GM19395 (cell line): ENCODE results near the gene CFAP410.
"Not testable (repeated sequence)": the region's sequence is repeated elsewhere in the genome, so short reads cannot be mapped to it uniquely, and the experiment has no call there.

Source experiments
- ATAC-seq: cut with Tn5 transposase; IDR thresholded peaks from one replicate; pipeline ENCODE4 v1.9.1; 2021; ENCODE audit warnings: mild to moderate bottlenecking, moderate library complexity; ENCODE audit not compliant: unreplicated experiment

Gene CFAP410

GRCh38 chr21:44319407-44320065, 19.7 kb downstream of the CFAP410 start:
- no peak for ATAC-seq

DNA sequence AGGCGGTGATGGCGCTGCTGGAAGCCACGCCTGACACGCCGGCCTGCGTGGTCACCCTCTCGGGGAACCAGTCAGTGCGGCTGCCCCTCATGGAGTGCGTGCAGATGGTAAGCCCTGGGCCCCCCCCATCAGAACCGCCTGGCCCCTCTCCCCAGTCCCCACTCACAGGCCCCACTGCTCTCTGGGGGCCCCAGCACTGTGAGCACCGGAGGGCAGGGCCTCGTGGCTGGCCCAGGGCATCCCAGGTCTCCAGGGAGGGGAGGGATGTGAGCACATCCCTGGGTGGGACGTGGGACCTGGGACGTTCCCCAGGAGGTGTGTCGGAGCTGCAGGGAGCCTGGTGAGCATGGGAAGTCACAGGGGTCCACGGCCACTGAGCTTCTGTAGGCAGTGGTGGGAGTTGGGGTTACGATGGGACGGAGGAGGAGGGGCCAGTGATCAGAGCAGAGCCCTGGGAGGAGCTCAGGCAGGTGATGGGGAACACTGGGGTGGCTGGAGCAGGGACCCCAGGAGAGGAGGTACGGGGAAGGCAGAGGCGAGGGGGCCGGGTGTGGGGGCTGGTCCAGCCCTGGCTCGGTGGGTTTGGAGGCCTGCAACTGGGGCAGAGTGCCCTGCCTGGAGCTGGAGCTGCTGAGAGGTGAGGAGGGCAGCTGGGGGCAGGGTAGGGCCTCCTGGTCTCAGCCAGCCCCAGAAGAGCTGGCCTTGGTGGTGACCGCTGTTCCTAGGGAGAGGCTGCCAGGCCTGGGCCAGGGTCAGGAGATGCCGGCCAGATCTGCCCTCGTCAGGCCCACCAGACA, 20.5 kb downstream of the CFAP410 start:
- no peak for ATAC-seq

- no peak for ATAC-seq
Observed at GRCh38 chr21:44317871-44318270, 21.3 kb downstream of the CFAP410 start.

- no peak for ATAC-seq
Observed at GRCh38 chr21:44317241-44317782, 21.9 kb downstream of the CFAP410 start.

DNA sequence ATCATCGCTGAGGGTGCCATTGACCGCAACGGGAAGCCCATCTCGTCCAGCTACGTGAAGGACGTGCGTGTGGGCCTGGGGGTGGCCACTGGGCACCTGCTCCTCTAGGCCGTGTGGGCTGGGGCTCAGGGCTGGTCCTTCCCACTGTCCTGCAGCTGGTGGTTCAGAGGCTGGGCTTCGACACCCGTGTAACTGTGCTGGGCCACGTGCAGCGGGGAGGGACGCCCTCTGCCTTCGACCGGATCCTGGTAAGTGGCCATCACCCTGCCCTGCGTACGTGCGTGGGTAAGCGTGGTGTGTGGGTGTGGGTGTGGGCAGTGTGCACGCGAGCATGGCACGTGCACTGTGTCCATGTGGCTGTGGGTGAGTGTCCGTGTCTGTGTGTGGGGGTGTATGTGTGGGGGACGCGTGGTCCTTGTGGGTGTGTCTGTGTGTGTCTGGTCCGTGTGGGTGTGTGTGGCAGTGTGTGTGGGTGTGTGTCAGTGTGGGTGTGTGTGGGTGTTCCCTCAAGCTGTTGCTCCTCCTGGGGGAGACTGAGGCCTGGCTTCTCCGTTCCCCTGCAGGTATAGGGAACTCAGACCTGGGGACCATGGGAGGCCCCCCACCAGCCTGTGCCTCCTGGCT, 22.8 kb downstream of the CFAP410 start:
- no peak for ATAC-seq

DNA sequence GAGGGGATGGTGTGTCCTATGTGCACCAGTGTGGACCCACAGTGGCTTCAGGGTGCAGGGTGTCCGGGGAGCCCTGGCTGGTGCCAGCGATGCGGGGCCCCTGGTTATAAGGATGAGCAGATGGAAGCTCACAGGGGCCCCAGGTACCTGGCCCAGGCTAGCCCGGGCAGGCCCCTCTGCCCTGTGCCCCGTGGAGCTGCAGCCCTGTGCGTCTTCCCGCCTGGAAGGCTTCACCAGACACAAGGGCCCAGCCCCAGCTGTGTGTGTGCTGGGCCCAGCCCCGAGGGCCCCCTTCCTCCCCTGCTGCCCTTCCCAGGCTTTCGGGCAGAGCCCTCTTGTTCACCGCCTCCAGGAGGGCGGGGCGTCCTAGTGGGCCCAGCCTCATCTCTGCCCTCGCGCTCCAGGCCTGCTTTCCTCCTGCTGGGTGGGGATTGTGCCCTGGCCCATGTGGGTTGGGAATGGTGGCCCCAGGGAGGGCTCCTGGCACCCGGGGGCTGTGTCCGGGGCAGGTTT, 23.4 kb downstream of the CFAP410 start:
- ATAC-seq, result no peak

DNA sequence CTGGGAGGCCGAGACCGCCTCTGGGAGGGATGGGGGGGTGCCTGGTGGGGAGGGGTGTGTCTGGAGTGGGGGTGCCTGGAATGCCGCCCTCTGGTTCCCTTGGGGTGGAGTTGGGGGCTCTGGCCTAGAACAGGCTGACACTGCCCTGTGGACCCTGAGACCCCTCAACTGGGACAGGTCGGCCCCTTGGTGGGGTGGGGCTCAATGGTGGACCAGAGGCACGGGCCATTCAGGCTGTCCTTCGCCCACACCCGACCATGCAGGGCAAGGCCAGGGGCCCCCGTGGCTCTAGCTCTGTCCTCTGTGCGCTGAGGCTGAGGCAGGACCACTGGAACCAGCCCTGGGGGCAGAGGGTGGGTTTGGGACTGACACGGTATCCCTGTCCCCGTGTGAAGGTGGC, 24.6 kb downstream of the CFAP410 start:
- ATAC-seq, result no peak

DNA sequence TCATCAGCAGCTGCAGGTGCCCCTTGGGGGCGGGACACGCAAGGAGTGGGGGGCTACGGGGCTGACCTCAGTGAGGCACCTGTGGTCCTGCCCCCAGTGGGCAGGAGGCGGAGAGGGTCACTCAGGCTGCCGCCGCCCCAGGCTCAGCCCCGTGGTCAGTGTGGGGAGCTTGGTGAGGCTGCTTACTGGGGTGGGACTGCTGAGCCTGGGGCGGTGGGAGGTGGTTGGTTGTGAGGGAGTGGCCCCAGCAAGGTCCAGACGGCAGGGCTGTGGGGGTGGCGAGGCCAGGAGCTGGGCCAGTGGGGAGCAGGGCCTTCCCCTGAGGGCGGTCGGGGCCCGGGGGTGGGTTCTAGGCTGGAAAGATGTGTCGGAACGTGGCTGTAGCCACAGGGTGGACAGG, 25.1 kb downstream of the CFAP410 start:
- ATAC-seq, result no peak

GRCh38 chr21:44313451-44313850, 25.7 kb downstream of the CFAP410 start:
- ATAC-seq, result no peak

- ATAC-seq, result no peak
Observed at GRCh38 chr21:44312716-44313115, 26.5 kb downstream of the CFAP410 start.

GRCh38 chr21:44312089-44312488, 27.1 kb downstream of the CFAP410 start:
- no peak for ATAC-seq

DNA sequence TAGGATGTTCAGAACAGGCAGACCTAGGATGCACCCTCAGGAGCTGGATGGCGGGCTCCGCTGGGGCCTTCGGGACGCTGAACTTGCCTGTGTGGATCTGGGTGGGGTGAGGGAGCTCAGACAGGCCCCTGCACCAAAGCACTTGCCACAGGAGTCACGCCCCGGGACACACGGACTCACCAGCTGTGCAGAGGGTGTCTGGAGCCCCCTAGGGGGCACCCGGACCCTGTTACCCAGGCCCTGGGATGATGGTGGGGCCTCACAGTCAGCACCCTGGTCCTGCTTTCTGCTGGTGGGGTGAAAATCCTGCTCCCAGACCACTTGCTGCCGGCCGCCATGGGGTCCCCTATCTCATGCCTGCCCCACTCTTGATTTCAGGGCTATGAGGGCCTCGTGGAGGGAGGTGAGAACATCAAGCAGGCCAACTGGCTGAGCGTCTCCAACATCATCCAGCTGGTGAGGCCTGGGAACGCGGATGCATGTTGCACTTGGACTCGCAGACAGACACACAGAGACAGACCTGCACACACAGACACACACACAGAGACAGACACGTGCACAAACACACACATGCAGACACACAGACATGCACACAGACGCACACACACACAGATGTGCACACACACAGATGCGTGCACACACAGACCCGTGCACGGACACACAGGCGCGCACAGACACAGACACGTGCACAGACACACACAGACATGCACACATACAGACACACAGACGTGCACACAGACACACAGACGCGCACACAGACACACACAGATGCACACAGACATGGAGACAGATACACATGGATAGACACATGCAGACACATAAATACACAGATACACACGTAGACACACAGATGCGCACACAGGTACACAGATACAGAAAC, 28.3 kb downstream of the CFAP410 start:
- no peak for ATAC-seq

DNA sequence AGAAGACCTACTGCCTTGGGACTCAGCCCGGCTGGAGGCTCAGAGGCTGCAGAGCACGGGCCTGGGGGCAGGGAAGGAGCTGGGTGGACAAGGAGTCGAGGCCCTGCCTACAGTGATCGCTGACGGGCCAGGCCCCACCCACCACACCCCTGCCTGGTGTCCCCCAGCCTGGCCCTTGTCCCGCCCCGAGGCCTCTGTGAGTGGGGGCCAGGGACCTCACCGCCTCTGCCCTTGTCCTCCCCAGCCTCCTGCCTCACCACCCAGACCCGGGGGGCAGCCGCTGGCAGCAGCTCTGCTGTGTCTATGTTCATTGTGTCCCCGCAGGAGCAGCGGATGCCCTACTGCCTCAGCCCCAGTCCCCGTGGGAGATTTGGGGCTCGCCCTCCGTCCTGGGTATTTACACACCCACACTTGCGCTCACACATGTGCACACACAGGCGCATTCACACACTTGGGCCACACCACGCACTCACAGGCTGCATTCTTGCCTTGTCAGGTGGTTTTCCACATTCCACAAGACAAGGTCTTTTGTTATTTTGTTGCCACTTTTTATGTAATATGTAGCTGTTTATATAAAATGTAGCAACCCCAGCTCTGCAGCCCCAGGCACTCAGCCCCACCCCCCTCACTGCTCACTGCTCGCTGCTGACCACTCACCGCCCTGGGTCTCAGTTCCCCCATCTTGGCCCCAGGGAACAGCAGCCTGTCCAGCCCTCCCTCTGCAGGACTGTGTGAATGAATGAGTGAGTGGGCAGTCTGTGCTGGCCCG, 32.1 kb downstream of the CFAP410 start:
- ATAC-seq, result no peak

- ATAC-seq, result no peak
Observed at GRCh38 chr21:44305691-44306090, 33.5 kb downstream of the CFAP410 start.

DNA sequence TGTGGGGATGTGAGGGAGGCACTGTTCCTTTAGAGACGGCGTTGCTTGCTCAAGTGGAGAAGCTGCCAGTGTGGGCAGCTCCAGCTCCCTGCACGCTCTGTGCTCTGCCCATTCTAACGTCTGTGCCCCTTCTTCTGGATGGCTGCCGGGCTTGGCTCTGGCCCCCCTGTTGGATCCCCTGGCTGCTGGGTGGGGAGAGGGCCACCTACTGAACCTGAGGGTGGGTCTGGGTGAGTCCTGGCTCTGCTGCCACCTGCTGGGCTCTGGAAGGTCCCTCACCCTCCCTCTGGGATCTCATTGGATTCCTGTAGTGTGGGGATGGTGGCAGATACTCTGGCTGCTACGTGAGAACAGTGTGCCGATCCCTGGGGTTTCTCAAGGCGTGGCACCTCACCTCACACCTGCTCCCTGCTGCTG, 34.3 kb downstream of the CFAP410 start:
- ATAC-seq, result no peak

GRCh38 chr21:44304011-44304616, 35.1 kb downstream of the CFAP410 start:
- no peak for ATAC-seq

DNA sequence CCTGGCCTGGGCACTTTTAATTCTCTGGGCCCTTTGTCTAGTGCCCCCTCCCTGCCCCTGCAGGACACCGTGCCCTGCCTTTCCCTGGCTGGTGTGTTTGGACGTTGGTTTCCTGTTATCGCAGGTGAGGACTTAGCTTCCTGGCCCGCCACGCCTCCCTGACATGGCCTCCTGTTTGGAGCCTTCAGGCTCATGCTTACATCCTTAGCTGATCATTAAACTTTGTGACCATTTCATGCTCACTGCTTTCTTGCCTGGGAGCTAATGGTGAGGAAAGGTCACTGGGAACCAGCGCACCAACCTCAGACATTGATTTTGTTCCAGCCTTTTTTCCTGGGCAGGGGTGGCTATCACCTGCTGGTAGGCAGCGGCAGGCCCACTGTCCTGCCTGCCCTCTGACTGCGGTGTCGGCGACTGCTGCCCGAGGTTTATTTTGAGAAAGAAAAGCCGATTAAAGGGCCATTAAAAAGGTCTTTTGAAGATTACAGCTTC, 35.7 kb downstream of the CFAP410 start:
- ATAC-seq, result no peak

GRCh38 chr21:44302573-44303401, 36.4 kb downstream of the CFAP410 start:
- ATAC-seq, result not testable (repeated sequence)
